H9 (cell line): Measurements from ENCODE around the gene KAZN. TPM values are rescaled to one million over a fixed set of nuclear protein-coding genes. Genes with fewer than 3 reads are reported as not detected.

Source experiments
- DNase-seq: peaks from one replicate; pipeline ENCODE4 v3.0.0-alpha.2; 2017
- H2AFZ ChIP-seq: one replicate; pipeline ENCODE4 v1.6.1; 2013; ENCODE audit warnings: mild to moderate bottlenecking, low read length, control low read depth, moderate library complexity
- H2AK5ac ChIP-seq: 2 replicates; pipeline ENCODE4 v1.6.1; 2013; ENCODE audit warnings: low read length, control low read depth, mixed read lengths; ENCODE audit not compliant: insufficient read length
- H2BK120ac ChIP-seq: one replicate; pipeline ENCODE4 v1.6.1; 2013; ENCODE audit warnings: low read depth, mild to moderate bottlenecking, low read length, control low read depth, inconsistent platforms; ENCODE audit not compliant: poor library complexity, severe bottlenecking
- H2BK12ac ChIP-seq: 2 replicates; pipeline ENCODE4 v1.6.1; 2013; ENCODE audit warnings: low read length, control low read depth, mixed read lengths, low read depth; ENCODE audit not compliant: insufficient read length
- H2BK15ac ChIP-seq: 2 replicates; pipeline ENCODE4 v1.6.1; 2013; ENCODE audit warnings: low read depth, low read length, control low read depth
- H2BK20ac ChIP-seq: one replicate; pipeline ENCODE4 v1.6.1; 2013; ENCODE audit warnings: low read depth, mild to moderate bottlenecking, low read length, control low read depth, inconsistent platforms; ENCODE audit not compliant: poor library complexity, severe bottlenecking
- H2BK5ac ChIP-seq: 2 replicates; pipeline ENCODE4 v1.6.1; 2013; ENCODE audit warnings: low read length, control low read depth, mixed read lengths; ENCODE audit not compliant: insufficient read length
- H3K14ac ChIP-seq: 2 replicates; pipeline ENCODE4 v1.6.1; 2013; ENCODE audit warnings: low read length, control low read depth; ENCODE audit not compliant: insufficient read depth
- H3K18ac ChIP-seq: 2 replicates; pipeline ENCODE4 v1.6.1; 2013; ENCODE audit warnings: low read depth, mild to moderate bottlenecking, mixed read lengths, low read length, control low read depth; ENCODE audit not compliant: insufficient read length
- H3K23ac ChIP-seq: 2 replicates; pipeline ENCODE4 v1.6.1; 2013; ENCODE audit warnings: low read length, control low read depth, mixed read lengths, low read depth; ENCODE audit not compliant: insufficient read length
- H3K23me2 ChIP-seq: 2 replicates; pipeline ENCODE4 v1.6.1; 2013; ENCODE audit warnings: low read depth, mild to moderate bottlenecking, mixed read lengths, low read length, control low read depth; ENCODE audit not compliant: insufficient read length, poor library complexity, severe bottlenecking
- H3K27ac ChIP-seq: 2 replicates; pipeline ENCODE4 v1.5.1; 2013; ENCODE audit warnings: low read length, control low read depth, mixed read lengths, low read depth; ENCODE audit not compliant: insufficient read length
- H3K27me3 ChIP-seq: 2 replicates; pipeline ENCODE4 v1.6.1; 2013; ENCODE audit warnings: low read length, control low read depth, inconsistent platforms; ENCODE audit not compliant: insufficient read depth
- H3K4ac ChIP-seq: 2 replicates; pipeline ENCODE4 v1.6.1; 2013; ENCODE audit warnings: low read depth, mild to moderate bottlenecking, control low read depth, inconsistent platforms, low read length, moderate library complexity
- H3K4me1 ChIP-seq: 2 replicates; pipeline ENCODE4 v1.6.1; 2013; ENCODE audit warnings: low read length, control low read depth, inconsistent platforms; ENCODE audit not compliant: insufficient read depth
- H3K4me2 ChIP-seq: 2 replicates; pipeline ENCODE4 v1.6.1; 2013; ENCODE audit warnings: low read length, control low read depth, mixed read lengths; ENCODE audit not compliant: insufficient read length, insufficient read depth
- H3K56ac ChIP-seq: 2 replicates; pipeline ENCODE4 v1.6.1; 2013; ENCODE audit warnings: low read depth, mild to moderate bottlenecking, mixed read lengths, low read length, control low read depth; ENCODE audit not compliant: insufficient read length
- H3K79me1 ChIP-seq: 2 replicates; pipeline ENCODE4 v1.6.1; 2013; ENCODE audit warnings: low read depth, mild to moderate bottlenecking, moderate library complexity, low read length, control low read depth, inconsistent platforms; ENCODE audit not compliant: insufficient read depth, poor library complexity, severe bottlenecking
- H3K79me2 ChIP-seq: 2 replicates; pipeline ENCODE4 v1.6.1; 2013; ENCODE audit warnings: low read length, control low read depth, inconsistent platforms; ENCODE audit not compliant: insufficient read depth
- H3K9ac ChIP-seq: 2 replicates; pipeline ENCODE4 v1.6.1; 2013; ENCODE audit warnings: low read length, control low read depth, mixed read lengths; ENCODE audit not compliant: insufficient read length; ENCODE audit errors: extremely low read depth
- H3K9me3 ChIP-seq: one replicate; pipeline ENCODE4 v1.6.1; 2013; ENCODE audit warnings: low read depth, low read length, inconsistent platforms; ENCODE audit not compliant: control insufficient read depth
- H3T11ph ChIP-seq: one replicate; pipeline ENCODE4 v1.6.1; 2013; ENCODE audit warnings: mild to moderate bottlenecking, low read length, control low read depth, inconsistent platforms
- H4K20me1 ChIP-seq: one replicate; pipeline ENCODE4 v1.6.1; 2013; ENCODE audit not compliant: control insufficient read depth, insufficient read length, insufficient read depth
- H4K5ac ChIP-seq: 2 replicates; pipeline ENCODE4 v1.6.1; 2013; ENCODE audit warnings: low read depth, mild to moderate bottlenecking, mixed read lengths, low read length, control low read depth; ENCODE audit not compliant: insufficient read length
- H4K8ac ChIP-seq: replicated peaks from 2 replicates; pipeline ENCODE4 v1.6.1; 2013; ENCODE audit warnings: low read length, control low read depth, mixed read lengths, low read depth; ENCODE audit not compliant: insufficient read length
- H4K91ac ChIP-seq: 2 replicates; pipeline ENCODE4 v1.6.1; 2013; ENCODE audit warnings: low read depth, mild to moderate bottlenecking, moderate library complexity, mixed read lengths, low read length, control low read depth; ENCODE audit not compliant: insufficient read length
- H3K27ac Mint-ChIP-seq, 3 experiments: 2 replicates in 2 of 3; 3 replicates in 1 of 3; pipeline ENCODE4 v1.8.0; 2020 to 2021; ENCODE audit warnings: mixed read lengths in 3 of 3, mild to moderate bottlenecking in 1 of 3, moderate library complexity in 1 of 3
- H3K27me3 Mint-ChIP-seq: 2 replicates; pipeline ENCODE4 v1.8.0; 2021; ENCODE audit warnings: low read depth, mild to moderate bottlenecking, moderate library complexity, mixed read lengths
- H3K36me3 Mint-ChIP-seq, 3 experiments: 2 replicates in 2 of 3; 3 replicates in 1 of 3; pipeline ENCODE4 v1.8.0; 2020 to 2021; ENCODE audit warnings: low read depth in 3 of 3, mixed read lengths in 3 of 3; ENCODE audit not compliant: insufficient read depth in 1 of 3
- H3K4me1 Mint-ChIP-seq, 2 experiments: 2 replicates each; pipeline ENCODE4 v1.8.0; 2020; ENCODE audit warnings: mixed read lengths in 2 of 2
- H3K4me3 Mint-ChIP-seq, 2 experiments: 2 replicates in 1 of 2; 3 replicates in 1 of 2; pipeline ENCODE4 v1.8.0; 2020 to 2021; ENCODE audit warnings: mild to moderate bottlenecking in 2 of 2, mixed read lengths in 2 of 2, moderate library complexity in 1 of 2
- H3K9me3 Mint-ChIP-seq, 2 experiments: 2 replicates in 1 of 2; 3 replicates in 1 of 2; pipeline ENCODE4 v1.8.0; 2020; ENCODE audit warnings: mild to moderate bottlenecking in 2 of 2, mixed read lengths in 2 of 2, moderate library complexity in 1 of 2
- CTCF ChIP-seq: fragments of 200-600 bp; sonication (generic); conservative IDR thresholded peaks from 3 replicates; pipeline ENCODE4 v1.8.0; 2021; ENCODE audit warnings: antibody characterized with exemption, mild to moderate bottlenecking
- WGBS: extraction: QIAGEN DNeasy Blood & Tissue Kit; methylation state at CpG from one replicate; pipeline ENCODE4 v1.1.7; 2013; ENCODE audit warnings: missing lambda C conversion rate, low lambda C conversion rate, mixed read lengths; ENCODE audit not compliant: insufficient read length; ENCODE audit errors: extremely low coverage; 5-methylcytosine and 5-hydroxymethylcytosine counted together
- total RNA-seq: library from RNA; stranded (reverse); gene quantifications from 2 replicates; pipeline ENCODE4 v1.2.1, GENCODE V29; 2021

Gene KAZN
- total RNA-seq, 1 experiment from 2014 or later = 7.6 TPM

- H4K91ac ChIP-seq = no peak overlapping the region
- H2BK20ac ChIP-seq = no peak overlapping the region
These were observed 179.3 kb downstream of the KAZN start for GRCh38 chr1:14777516-14778506.

More at GRCh38 chr1:14777516-14778506, 179.3 kb downstream of the KAZN start:
- Histone ChIP-seq H3K18ac (no peak overlapping the region), H3K27me3 (no peaks in the 10 kb centered on the region), H2BK120ac (no peak overlapping the region), H2BK15ac (no peak overlapping the region), H4K8ac (no peak overlapping the region), H4K5ac (no peak overlapping the region), H4K20me1 (no peaks in the 10 kb centered on the region), H3K56ac (no peak overlapping the region), H3K9ac (no peak overlapping the region), H3K4me2 (no peak overlapping the region), H3K23me2 (no peaks in the 10 kb centered on the region), H3K14ac (no peak overlapping the region), H3K79me2 (no peaks in the 10 kb centered on the region), H2AFZ (no peak overlapping the region), H2AK5ac (no peak overlapping the region), H3K4ac (no peak overlapping the region), H2BK12ac (no peak overlapping the region), H3K23ac (no peak overlapping the region), H3K27ac (no peak overlapping the region), H3T11ph (no peak overlapping the region), H3K9me3 (no peaks in the 10 kb centered on the region), H3K4me1 (peaks cover 2% of the 10 kb centered on the region), H2BK5ac (no peak overlapping the region), H3K79me1 (no peaks in the 10 kb centered on the region)
- H3K9me3 Mint-ChIP-seq = no peaks in the 10 kb centered on the region
- H3K27ac Mint-ChIP-seq = peak overlapping the region in 1 of 3 experiments; percentile 49; a peak in 1 of 7 replicates
- H3K4me3 Mint-ChIP-seq = no peak overlapping the region
- TF ChIP-seq CTCF = no peak
- no CpG with 5 or more reads among the region's 11 CpGs for WGBS
- no peaks in the 10 kb centered on the region for H3K36me3 Mint-ChIP-seq
- no peak for DNase-seq
- peaks cover 39 to 42% of the 10 kb centered on the region in 2 experiments for H3K4me1 Mint-ChIP-seq
- H3K27me3 Mint-ChIP-seq = no peaks in the 10 kb centered on the region; the same call in 1 of the 2 replicates
